Mesendoderm (in vitro differentiated cells): ENCODE data around the gene SERPINB13.

ENCODE experiments used
- DNase-seq: peaks from one replicate; pipeline ENCODE4 v3.0.0; 2013
- H2AK5ac ChIP-seq: 2 replicates; pipeline ENCODE4 v1.6.1; 2013; ENCODE audit warnings: low read length, inconsistent platforms
- H2BK120ac ChIP-seq: 2 replicates; pipeline ENCODE4 v1.6.1; 2013; ENCODE audit warnings: low read depth, mild to moderate bottlenecking, low read length, moderate library complexity, mixed read lengths
- H2BK15ac ChIP-seq: replicated peaks from 2 replicates; pipeline ENCODE4 v1.6.1; 2013; ENCODE audit warnings: low read depth, mild to moderate bottlenecking, moderate library complexity
- H2BK5ac ChIP-seq: 2 replicates; pipeline ENCODE4 v1.6.1; 2013; ENCODE audit warnings: low read length, inconsistent platforms
- H3K18ac ChIP-seq: 2 replicates; pipeline ENCODE4 v1.6.1; 2013; ENCODE audit warnings: mild to moderate bottlenecking, low read length, mixed read lengths
- H3K23ac ChIP-seq: one replicate; pipeline ENCODE4 v1.6.1; 2013; ENCODE audit warnings: low read length
- H3K27ac ChIP-seq: 2 replicates; pipeline ENCODE4 v1.5.1; 2013; ENCODE audit warnings: low read depth, mild to moderate bottlenecking, inconsistent platforms, low read length, moderate library complexity
- H3K27me3 ChIP-seq: 2 replicates; pipeline ENCODE4 v1.6.1; 2013; ENCODE audit warnings: low read length, control low read depth, mild to moderate bottlenecking, inconsistent platforms; ENCODE audit not compliant: insufficient read depth, poor library complexity
- H3K36me3 ChIP-seq: 2 replicates; pipeline ENCODE4 v1.6.1; 2013; ENCODE audit warnings: low read length, inconsistent platforms; ENCODE audit not compliant: control insufficient read depth, insufficient read depth
- H3K4ac ChIP-seq: one replicate; pipeline ENCODE4 v1.6.1; 2013; ENCODE audit warnings: low read depth, mild to moderate bottlenecking, low read length, moderate library complexity
- H3K4me1 ChIP-seq: 2 replicates; pipeline ENCODE4 v1.6.1; 2013; ENCODE audit warnings: low read depth, low read length, inconsistent platforms; ENCODE audit not compliant: control insufficient read depth
- H3K4me2 ChIP-seq: 2 replicates; pipeline ENCODE4 v1.6.1; 2013; ENCODE audit warnings: low read length
- H3K4me3 ChIP-seq: 2 replicates; pipeline ENCODE4 v1.5.1; 2013; ENCODE audit warnings: mild to moderate bottlenecking, low read length
- H3K56ac ChIP-seq: one replicate; pipeline ENCODE4 v1.6.1; 2013; ENCODE audit warnings: low read length
- H3K79me1 ChIP-seq: 2 replicates; pipeline ENCODE4 v1.6.1; 2013; ENCODE audit warnings: low read length, inconsistent platforms
- H3K79me2 ChIP-seq: 2 replicates; pipeline ENCODE4 v1.6.1; 2013; ENCODE audit warnings: mild to moderate bottlenecking, low read length; ENCODE audit not compliant: control insufficient read depth, insufficient read depth
- H3K9ac ChIP-seq: 2 replicates; pipeline ENCODE4 v1.6.1; 2013; ENCODE audit warnings: low read length, inconsistent platforms
- H4K5ac ChIP-seq: one replicate; pipeline ENCODE4 v1.6.1; 2013; ENCODE audit warnings: low read length
- H4K8ac ChIP-seq: one replicate; pipeline ENCODE4 v1.6.1; 2013; ENCODE audit warnings: low read depth, mild to moderate bottlenecking, control low read depth, low read length, moderate library complexity
- WGBS: extraction: QIAGEN DNeasy Blood & Tissue Kit; methylation state at CpG from one replicate; pipeline ENCODE4 v1.1.7; 2013; ENCODE audit warnings: low lambda C conversion rate, missing lambda C conversion rate; ENCODE audit not compliant: insufficient coverage; ENCODE audit errors: extremely low coverage; 5-methylcytosine and 5-hydroxymethylcytosine counted together

Gene SERPINB13

DNA sequence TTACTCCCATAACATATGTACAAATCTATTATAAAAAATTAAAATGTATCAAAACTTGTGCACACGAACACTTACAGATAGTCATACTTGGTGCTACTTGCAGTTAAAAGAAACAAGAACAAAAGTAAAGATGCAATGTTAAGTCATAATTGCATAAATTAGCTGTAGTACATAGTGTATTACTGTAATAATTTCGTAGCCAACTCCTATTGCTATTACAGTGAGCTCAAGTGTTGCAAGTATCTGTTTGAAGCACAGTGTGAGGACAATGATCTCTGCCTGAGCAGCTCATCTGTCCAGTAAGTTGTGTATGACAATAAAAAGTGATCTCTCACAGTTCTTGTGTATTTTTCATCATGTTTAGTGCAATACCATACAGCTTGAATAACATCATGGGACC, 7.5 kb upstream of the SERPINB13 start:
- no peaks in the 10 kb centered on the region for H3K79me2 ChIP-seq

GRCh38 chr18:63585988-63586387, 1.2 kb upstream of the SERPINB13 start:
- H3K56ac ChIP-seq, result no peak overlapping the region
- no CpG with 5 or more reads among the region's 4 CpGs for WGBS
- H3K79me1 ChIP-seq, result no peaks in the 10 kb centered on the region

More for the DNA sequence above, 7.5 kb upstream of the SERPINB13 start:
- H3K4me3 ChIP-seq, result no peak overlapping the region
- no peak overlapping the region for H2BK120ac ChIP-seq
- H4K8ac ChIP-seq, result no peak overlapping the region
- H3K23ac ChIP-seq, result no peak overlapping the region
- H4K5ac ChIP-seq, result no peak overlapping the region
- no peak overlapping the region for H3K27ac ChIP-seq
- no CpG with 5 or more reads among the region's 2 CpGs for WGBS
- no peak overlapping the region for H2BK15ac ChIP-seq
- H3K27me3 ChIP-seq, result no peaks in the 10 kb centered on the region
- no peak overlapping the region for H3K18ac ChIP-seq
- no peak overlapping the region for H2AK5ac ChIP-seq
- no peak overlapping the region for H3K56ac ChIP-seq
- no peaks in the 10 kb centered on the region for H3K36me3 ChIP-seq
- H2BK5ac ChIP-seq, result no peak overlapping the region
- no peak overlapping the region for H3K4me2 ChIP-seq
- DNase-seq, result no peak
- no peak overlapping the region for H3K9ac ChIP-seq
- no peaks in the 10 kb centered on the region for H3K79me1 ChIP-seq
- H3K4me1 ChIP-seq, result no peaks in the 10 kb centered on the region
- no peak overlapping the region for H3K4ac ChIP-seq

DNA sequence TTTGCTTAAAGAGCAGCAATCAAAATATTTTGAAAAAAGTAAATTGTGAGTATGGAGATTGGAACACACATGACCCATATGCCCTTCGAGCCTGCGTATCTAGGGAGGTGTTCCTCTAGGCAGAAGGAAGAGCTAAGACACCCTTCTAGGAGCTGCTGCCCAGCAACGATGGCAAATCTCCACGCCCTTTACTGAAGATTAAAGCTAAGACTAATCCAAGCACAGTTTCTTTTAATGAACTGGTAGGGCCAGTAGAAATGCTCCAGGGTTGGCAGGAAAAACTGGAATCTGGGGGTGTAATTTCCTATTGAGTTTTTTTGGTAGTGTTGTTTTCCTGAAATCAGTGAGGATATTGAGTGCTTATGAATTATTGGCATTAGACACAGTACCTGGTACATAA, 712 bp upstream of the SERPINB13 start:
- H3K4me3 ChIP-seq, result no peak overlapping the region
- no peak overlapping the region for H3K56ac ChIP-seq
- H2BK15ac ChIP-seq, result no peak overlapping the region
- no peak overlapping the region for H2AK5ac ChIP-seq
- H3K27ac ChIP-seq, result no peak overlapping the region
- no peak overlapping the region for H3K23ac ChIP-seq
- no peak overlapping the region for H4K8ac ChIP-seq
- no peak overlapping the region for H2BK120ac ChIP-seq
- no peak overlapping the region for H3K4ac ChIP-seq
- H3K79me2 ChIP-seq, result no peaks in the 10 kb centered on the region
- H3K4me1 ChIP-seq, result no peaks in the 10 kb centered on the region
- H3K18ac ChIP-seq, result no peak overlapping the region
- H3K4me2 ChIP-seq, result no peak overlapping the region
- WGBS, result no CpG with 5 or more reads among the region's 4 CpGs
- no peaks in the 10 kb centered on the region for H3K27me3 ChIP-seq
- no peak overlapping the region for H3K9ac ChIP-seq
- no peaks in the 10 kb centered on the region for H3K36me3 ChIP-seq
- no peak overlapping the region for H2BK5ac ChIP-seq
- no peaks in the 10 kb centered on the region for H3K79me1 ChIP-seq
- no peak for DNase-seq
- no peak overlapping the region for H4K5ac ChIP-seq

More at GRCh38 chr18:63585988-63586387, 1.2 kb upstream of the SERPINB13 start:
- no peak overlapping the region for H2BK120ac ChIP-seq
- H3K4ac ChIP-seq, result no peak overlapping the region
- H3K27ac ChIP-seq, result no peak overlapping the region
- no peak overlapping the region for H3K9ac ChIP-seq
- no peak overlapping the region for H2BK5ac ChIP-seq
- no peak overlapping the region for H4K8ac ChIP-seq
- no peaks in the 10 kb centered on the region for H3K79me2 ChIP-seq
- H3K4me2 ChIP-seq, result no peak overlapping the region
- DNase-seq, result no peak
- no peak overlapping the region for H3K4me3 ChIP-seq
- no peak overlapping the region for H2AK5ac ChIP-seq
- no peak overlapping the region for H2BK15ac ChIP-seq
- no peak overlapping the region for H3K23ac ChIP-seq
- H3K4me1 ChIP-seq, result no peaks in the 10 kb centered on the region
- H3K36me3 ChIP-seq, result no peaks in the 10 kb centered on the region
- H3K27me3 ChIP-seq, result no peaks in the 10 kb centered on the region
- no peak overlapping the region for H3K18ac ChIP-seq
- H4K5ac ChIP-seq, result no peak overlapping the region

DNA sequence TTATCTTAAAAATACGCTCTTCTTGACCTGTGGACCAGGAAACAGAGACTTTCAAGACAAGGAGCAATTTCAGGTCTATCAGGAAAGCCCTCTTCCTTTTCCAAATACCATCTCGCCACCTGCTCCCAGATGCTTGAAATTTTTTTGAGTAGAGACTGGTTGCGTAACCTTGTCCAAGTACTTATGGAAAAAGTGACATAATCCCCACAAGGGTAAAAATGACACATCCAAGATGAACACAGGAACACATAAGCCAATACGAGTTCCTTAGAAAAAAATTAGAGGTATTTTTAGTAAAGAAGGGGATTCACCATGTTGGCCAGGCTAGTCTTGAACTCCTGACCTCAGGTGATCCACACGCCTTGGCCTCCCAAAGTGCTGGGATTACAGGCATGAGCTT, 1.8 kb downstream of the SERPINB13 start:
- Histone ChIP-seq H3K4me2 (no peak overlapping the region), H3K36me3 (no peaks in the 10 kb centered on the region), H3K79me1 (no peaks in the 10 kb centered on the region), H2BK5ac (no peak overlapping the region), H3K79me2 (no peaks in the 10 kb centered on the region), H2BK120ac (no peak overlapping the region), H3K56ac (no peak overlapping the region), H3K23ac (no peak overlapping the region), H2AK5ac (no peak overlapping the region), H3K4me3 (no peak overlapping the region), H3K27ac (no peak overlapping the region), H3K4ac (no peak overlapping the region), H3K9ac (no peak overlapping the region), H4K5ac (no peak overlapping the region), H3K4me1 (no peaks in the 10 kb centered on the region), H4K8ac (no peak overlapping the region), H3K18ac (no peak overlapping the region), H3K27me3 (no peaks in the 10 kb centered on the region), H2BK15ac (no peak overlapping the region)
- DNase-seq, result no peak
- no CpG with 5 or more reads among the region's 5 CpGs for WGBS

DNA sequence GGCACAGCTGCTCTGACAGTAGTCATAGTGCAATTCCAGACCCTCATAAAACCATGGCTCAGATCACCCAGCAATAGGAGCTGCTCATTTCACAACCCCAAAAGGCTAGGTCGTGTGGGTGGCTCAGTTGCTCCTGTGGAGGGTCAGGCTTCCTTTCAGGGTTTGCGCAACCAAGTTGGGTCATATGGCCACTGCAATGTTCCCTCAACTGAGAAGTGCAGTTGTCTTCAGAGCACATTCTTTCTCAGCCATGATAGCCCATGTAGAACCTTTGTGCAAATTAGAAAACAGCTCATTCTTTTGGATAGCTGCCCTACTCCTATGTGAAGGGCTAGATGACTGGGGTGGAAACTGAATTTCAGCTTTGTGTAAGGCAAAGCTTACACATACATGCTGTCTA, 3.2 kb downstream of the SERPINB13 start:
- no CpG with 5 or more reads among the region's 2 CpGs for WGBS

DNA sequence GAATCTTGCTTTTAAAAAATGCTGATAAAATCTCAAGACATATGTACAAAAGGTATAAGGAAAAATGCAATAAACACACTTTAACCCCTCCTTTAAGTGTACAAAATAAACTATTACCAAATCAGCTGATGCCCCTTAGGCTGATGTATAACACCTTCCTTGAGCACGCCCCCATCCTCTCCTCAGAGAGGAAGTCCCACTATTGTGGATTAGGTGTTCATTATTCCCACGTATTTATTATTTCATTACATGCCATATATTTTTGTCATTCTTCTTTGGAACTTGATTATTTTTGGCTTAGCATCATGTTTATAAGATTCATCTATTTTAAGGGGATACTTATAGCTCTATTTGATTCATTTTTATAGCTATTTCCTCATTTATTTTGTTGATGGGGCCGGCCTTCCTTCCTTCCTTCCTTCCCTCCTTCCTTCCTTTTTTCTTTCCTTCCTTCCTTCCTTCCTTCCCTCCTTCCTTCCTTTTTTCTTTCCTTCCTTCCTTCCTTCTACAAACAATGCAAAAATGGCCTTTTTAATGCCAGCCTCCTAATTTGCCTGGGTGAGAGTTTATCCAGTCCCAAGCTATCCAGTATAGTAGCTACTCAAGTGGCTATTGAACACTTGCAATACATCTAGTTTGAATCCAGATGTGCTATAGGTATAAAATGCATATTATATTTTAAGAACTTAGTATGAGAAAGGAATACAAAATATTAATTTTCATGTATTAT, 4.0 kb downstream of the SERPINB13 start:
- Histone ChIP-seq H2BK120ac (no peak overlapping the region), H3K27me3 (no peaks in the 10 kb centered on the region), H2BK15ac (no peak overlapping the region), H3K27ac (no peak overlapping the region), H3K79me1 (no peaks in the 10 kb centered on the region), H3K4ac (no peak overlapping the region), H3K56ac (no peak overlapping the region), H2BK5ac (no peak overlapping the region), H3K18ac (no peak overlapping the region), H2AK5ac (no peak overlapping the region), H3K23ac (no peak overlapping the region), H3K4me3 (no peak overlapping the region), H4K5ac (no peak overlapping the region), H3K4me2 (no peak overlapping the region), H3K79me2 (no peaks in the 10 kb centered on the region), H4K8ac (no peak overlapping the region), H3K4me1 (no peaks in the 10 kb centered on the region), H3K36me3 (no peaks in the 10 kb centered on the region), H3K9ac (no peak overlapping the region)
- DNase-seq, result no peak
- no CpG with 5 or more reads among the region's 3 CpGs for WGBS

More for the DNA sequence above, 3.2 kb downstream of the SERPINB13 start:
- DNase-seq, result no peak
- no peak overlapping the region for H3K4ac ChIP-seq
- no peak overlapping the region for H3K9ac ChIP-seq
- H2BK120ac ChIP-seq, result no peak overlapping the region
- H4K8ac ChIP-seq, result no peak overlapping the region
- no peak overlapping the region for H2BK15ac ChIP-seq
- H3K56ac ChIP-seq, result no peak overlapping the region
- no peak overlapping the region for H2AK5ac ChIP-seq
- H3K23ac ChIP-seq, result no peak overlapping the region
- no peak overlapping the region for H3K4me2 ChIP-seq
- H4K5ac ChIP-seq, result no peak overlapping the region
- H3K4me3 ChIP-seq, result no peak overlapping the region
- H3K79me1 ChIP-seq, result no peaks in the 10 kb centered on the region
- H3K4me1 ChIP-seq, result no peaks in the 10 kb centered on the region
- H3K36me3 ChIP-seq, result no peaks in the 10 kb centered on the region
- H2BK5ac ChIP-seq, result no peak overlapping the region
- H3K27ac ChIP-seq, result no peak overlapping the region
- no peaks in the 10 kb centered on the region for H3K79me2 ChIP-seq
- no peaks in the 10 kb centered on the region for H3K27me3 ChIP-seq
- H3K18ac ChIP-seq, result no peak overlapping the region
